A549 (cell line): ENCODE data around the gene HPD. TPM values are rescaled to one million over a fixed set of nuclear protein-coding genes. Genes with fewer than 3 reads are reported as not detected.
A peak's percentile ranks its signal among the peaks of the same experiment; 100 is the strongest.

Experiments
- ATAC-seq, 2 experiments: fragments of 200-7000 bp in 1 of 2; fragments of >200 bp in 1 of 2; cut with Nextera tagmentation in 1 of 2; cut with Tn5 transposase in 1 of 2; 3 replicates each; pipeline versions ENCODE4 v1.8.0 to v1.9.1; 2018 to 2020; ENCODE audit warnings: mild to moderate bottlenecking in 1 of 2, moderate library complexity in 1 of 2
- CTCF ChIA-PET: fragments of 300-600 bp; sonication (Branson Sonifier 250); formaldehyde crosslinking; extraction: SDS; loops from one replicate; lab custom pipeline; 2021; ENCODE audit warnings: antibody characterized with exemption, inconsistent platforms; lab: Yijun Ruan, JAX
- POLR2A ChIA-PET: fragments of 350-600 bp; formaldehyde crosslinking; extraction: SDS; loops from one replicate; lab custom pipeline; 2021; ENCODE audit warnings: antibody characterized with exemption, inconsistent platforms; lab: Yijun Ruan, JAX
- DNase-seq, 2 experiments: peaks; one replicate each; pipeline versions ENCODE4 v3.0.0 to v3.0.0-alpha.2; 2011 to 2016; ENCODE audit warnings: low read depth in 1 of 2, low spot score in 1 of 2
- FAIRE-seq: peaks from 2 replicates; lab custom pipeline; 2011; peaks lifted over from hg19 to GRCh38; lab: Jason Lieb, UNC
- H3K27ac ChIP-seq, 2 experiments: fragments of >200 bp; sonication (Bioruptor Twin); formaldehyde crosslinking; 3 replicates each; pipeline ENCODE4 v1.5.1; 2016 to 2017
- H3K4me1 ChIP-seq: fragments of >200 bp; sonication (Bioruptor Twin); formaldehyde crosslinking; 3 replicates; pipeline ENCODE4 v1.6.1; 2016
- H3K4me2 ChIP-seq: fragments of >200 bp; sonication (Bioruptor Twin); formaldehyde crosslinking; 3 replicates; pipeline ENCODE4 v1.6.1; 2016
- H3K4me3 ChIP-seq: fragments of >200 bp; sonication (Bioruptor Twin); formaldehyde crosslinking; 3 replicates; pipeline ENCODE4 v1.5.1; 2016
- H3K9me3 ChIP-seq: fragments of >200 bp; sonication (Bioruptor Twin); formaldehyde crosslinking; 3 replicates; pipeline ENCODE4 v1.6.1; 2016
- BCL3 ChIP-seq: fragments of >200 bp; sonication (Bioruptor Twin); formaldehyde crosslinking; IDR thresholded peaks from 3 replicates; pipeline ENCODE4 v1.6.1; 2016
- BHLHE40 ChIP-seq: IDR thresholded peaks from 2 replicates; pipeline ENCODE4 v1.6.1; 2012; ENCODE audit warnings: low read depth, low read length, inconsistent platforms
- CBX2 ChIP-seq: fragments of 200-600 bp; sonication (generic); IDR thresholded peaks from 2 replicates; pipeline ENCODE4 v1.6.1; 2016; ENCODE audit warnings: low read depth, mild to moderate bottlenecking, borderline replicate concordance
- CBX8 ChIP-seq: fragments of 200-600 bp; sonication (generic); IDR thresholded peaks from 2 replicates; pipeline ENCODE4 v1.6.1; 2016
- CEBPB ChIP-seq, 2 experiments: fragments of >200 bp in 1 of 2; sonication (Bioruptor Twin) in 1 of 2; formaldehyde crosslinking in 1 of 2; IDR thresholded peaks; 2 replicates each; pipeline ENCODE4 v1.6.1; 2012 to 2016
- CHD2 ChIP-seq: fragments of 150-350 bp; IDR thresholded peaks from 2 replicates; pipeline ENCODE4 v1.6.1; 2014; ENCODE audit warnings: low read length; ENCODE audit not compliant: partially characterized antibody
- E2F6 ChIP-seq: IDR thresholded peaks from 2 replicates; pipeline ENCODE4 v1.6.1; 2012; ENCODE audit warnings: low read depth, borderline replicate concordance
- GATA3 ChIP-seq: IDR thresholded peaks from 2 replicates; pipeline ENCODE4 v1.6.1; 2012; ENCODE audit warnings: borderline replicate concordance
- HDAC2 ChIP-seq: fragments of 200-600 bp; sonication (generic); IDR thresholded peaks from 2 replicates; pipeline ENCODE4 v1.6.1; 2016
- HEYL ChIP-seq: fragments of 250-450 bp; sonication (Bioruptor Pico); IDR thresholded peaks from 2 replicates; pipeline ENCODE4 v1.8.0; 2021; ENCODE audit warnings: mild to moderate bottlenecking, moderate library complexity
- JUN ChIP-seq, 2 experiments: fragments of >200 bp; sonication (Bioruptor Twin); formaldehyde crosslinking; IDR thresholded peaks; 2 replicates in 1 of 2; 3 replicates in 1 of 2; pipeline ENCODE4 v1.6.1; 2016 to 2017
- JUNB ChIP-seq: fragments of >200 bp; sonication (Bioruptor Twin); formaldehyde crosslinking; IDR thresholded peaks from 2 replicates; pipeline ENCODE4 v1.6.1; 2016
- KDM5A ChIP-seq: fragments of 200-600 bp; sonication (generic); IDR thresholded peaks from 2 replicates; pipeline ENCODE4 v1.6.1; 2016; ENCODE audit warnings: antibody characterized with exemption, mild to moderate bottlenecking
- MAX ChIP-seq: IDR thresholded peaks from 2 replicates; pipeline ENCODE4 v1.6.1; 2012
- MYC ChIP-seq: IDR thresholded peaks from 2 replicates; pipeline ENCODE4 v1.6.1; 2012; ENCODE audit warnings: mild to moderate bottlenecking, inconsistent platforms, low read length, improper control_type of control experiment, borderline replicate concordance
- NFE2L2 ChIP-seq: fragments of 150-350 bp; conservative IDR thresholded peaks from 2 replicates; pipeline ENCODE4 v1.6.1; 2014; ENCODE audit warnings: low read length
- NPAS2 ChIP-seq: fragments of 250-450 bp; sonication (Bioruptor Pico); IDR thresholded peaks from 2 replicates; pipeline ENCODE4 v1.8.0; 2022; ENCODE audit warnings: mild to moderate bottlenecking, moderate library complexity, borderline replicate concordance
- PHF8 ChIP-seq: fragments of 200-600 bp; sonication (generic); IDR thresholded peaks from 2 replicates; pipeline ENCODE4 v1.6.1; 2016; ENCODE audit warnings: low read depth, mild to moderate bottlenecking, antibody characterized with exemption, moderate library complexity, borderline replicate concordance
- POLR2A ChIP-seq: IDR thresholded peaks from 2 replicates; pipeline ENCODE4 v1.6.1; 2012; ENCODE audit warnings: mild to moderate bottlenecking, low read length
- RARB ChIP-seq: fragments of 250-450 bp; sonication (Bioruptor Pico); IDR thresholded peaks from 2 replicates; pipeline ENCODE4 v1.8.0; 2021; ENCODE audit warnings: mild to moderate bottlenecking, moderate library complexity
- SMC3 ChIP-seq: fragments of >200 bp; sonication (Bioruptor Twin); formaldehyde crosslinking; IDR thresholded peaks from 3 replicates; pipeline ENCODE4 v1.6.1; 2018; ENCODE audit warnings: inconsistent platforms
- SREBF2 ChIP-seq: fragments of 450-650 bp; IDR thresholded peaks from 2 replicates; pipeline ENCODE4 v1.6.1; 2014; ENCODE audit warnings: mild to moderate bottlenecking, moderate library complexity
- TP53 ChIP-seq: fragments of 250-450 bp; sonication (Bioruptor Pico); IDR thresholded peaks from 2 replicates; pipeline ENCODE4 v1.5.0; 2021; ENCODE audit warnings: mild to moderate bottlenecking, moderate library complexity
- WGBS: methylation state at CpG from one replicate; pipeline ENCODE4 v1.1.6; 2017; ENCODE audit errors: missing lambda C conversion rate; 5-methylcytosine and 5-hydroxymethylcytosine counted together
- polyA plus RNA-seq, 4 experiments: library from polyadenylated mRNA; depleted of rRNA in 3 of 4; stranded (reverse); fragments of >200 nt; fragmentation: RNase III in 1 of 4; extraction: RNeasy Plus Mini Kit Qiagen cat#74134 plus additional on column Dnase treatment in 1 of 4; gene quantifications; 2 replicates in 3 of 4; 3 replicates in 1 of 4; pipeline ENCODE4 v1.2.3, GENCODE V29; 2011 to 2017

The HPD gene
- polyA plus RNA-seq, 2 of the 4 experiments (the other 2 are of a cell fraction), result 1.7 to 1.8 TPM

GRCh38 chr12:121809712-121810116 is 48.9 kb downstream of the HPD start:
- Histone ChIP-seq H3K4me2 (no peak overlapping the region), H3K27ac (no peak overlapping the region), H3K4me3 (no peak overlapping the region), H3K9me3 (no peaks in the 10 kb centered on the region), H3K4me1 (peaks cover 50% of the 10 kb centered on the region)
- DNase-seq (no peak), ATAC-seq (no peak), FAIRE-seq (no peak)
- WGBS, result 94% methylated on average over 27 of the region's 27 CpGs
- ChIA-PET POLR2A (interaction anchor here (2.9 kb wide), 1 partner anchor 15 kb away, joined by 43 read pairs; the partner anchor contains the start of gene RHOF), CTCF (interaction anchor here (1.2 to 72.2 kb wide), 5 partner anchors 1 to 127 kb away, joined by 3 to 2657 read pairs (median 39); partner anchors contain the start of genes PSMD9, RHOF and SETD1B)
- TF ChIP-seq PHF8 (no peak), HDAC2 (no peak), SREBF2 (no peak), JUN (IDR thresholded peaks at IDR 0.05) (no peak), HEYL (no peak), SMC3 (no peak), RARB (no peak), GATA3 (no peak), CBX8 (no peak), NPAS2 (no peak), BCL3 (no peak), E2F6 (no peak), BHLHE40 (no peak), KDM5A (no peak)

GRCh38 chr12:121808623-121809022 is 50.0 kb downstream of the HPD start:
- no peaks in the 10 kb centered on the region for H3K9me3 ChIP-seq
- POLR2A ChIA-PET, result interaction anchor here (2.1 kb wide), 1 partner anchor 11 kb away, joined by 8 read pairs; no protein-coding TSS in a partner anchor

GRCh38 chr12:121807642-121808347 is 50.9 kb downstream of the HPD start:
- TF ChIP-seq CBX2, result no peak
- TF ChIP-seq POLR2A, result no peak
- no peak for TF ChIP-seq CEBPB (IDR thresholded peaks at IDR 0.05)
- TF ChIP-seq NFE2L2, result no peak
- TF ChIP-seq, all 56 proteins: peak for 0

More at GRCh38 chr12:121808623-121809022, 50.0 kb downstream of the HPD start:
- no peak overlapping the region for H3K4me2 ChIP-seq
- CTCF ChIA-PET, result interaction anchor here (56.0 to 72.2 kb wide), 2 partner anchors 2 to 23 kb away, joined by 2657 read pairs; partner anchors contain the start of genes RHOF and SETD1B
- ATAC-seq, result no peak
- FAIRE-seq, result no peak
- no peak overlapping the region for H3K27ac ChIP-seq
- no peak for TF ChIP-seq TP53 (CRISPR knock-in tag)
- no peak for TF ChIP-seq RARB
- TF ChIP-seq JUNB, result no peak
- TF ChIP-seq MAX, result no peak
- no peak for TF ChIP-seq CHD2
- no peak for TF ChIP-seq MYC
- 92% methylated on average over 8 of the region's 8 CpGs for WGBS
- H3K4me1 ChIP-seq, result peaks cover 47% of the 10 kb centered on the region
- DNase-seq, result no peak
- H3K4me3 ChIP-seq, result no peak overlapping the region

More at GRCh38 chr12:121807642-121808347, 50.9 kb downstream of the HPD start:
- Histone ChIP-seq H3K4me3 (no peak overlapping the region), H3K4me1 (peaks cover 39% of the 10 kb centered on the region), H3K4me2 (peak overlapping the region; percentile 8; the same call in 1 of the 3 replicates), H3K9me3 (no peaks in the 10 kb centered on the region), H3K27ac (no peak overlapping the region)
- DNase-seq, result no peak
- CTCF ChIA-PET, result interaction anchor here (0.9 to 72.2 kb wide), 3 partner anchors 3 to 81 kb away, joined by 3 to 2657 read pairs (median 2657); partner anchors contain the start of genes PSMD9, RHOF and SETD1B
- POLR2A ChIA-PET, result interaction anchor here (2.1 kb wide), 1 partner anchor 10 kb away, joined by 8 read pairs; no protein-coding TSS in a partner anchor
- WGBS, result 88% methylated on average over 11 of the region's 14 CpGs
- ATAC-seq, result no peak
- FAIRE-seq, result no peak
